Activated CD4-positive, alpha-beta T cell treated with anti-CD3 and anti-CD28 coated beads for 24 hours (primary cell): Measurements from ENCODE around the gene PCMTD2.

ENCODE experiments used
- DNase-seq, 2 donors: peaks; one replicate each; pipeline ENCODE4 v3.0.0-alpha.2; 2020; ENCODE audit warnings: low read depth in 2 of 2

Gene PCMTD2

DNA sequence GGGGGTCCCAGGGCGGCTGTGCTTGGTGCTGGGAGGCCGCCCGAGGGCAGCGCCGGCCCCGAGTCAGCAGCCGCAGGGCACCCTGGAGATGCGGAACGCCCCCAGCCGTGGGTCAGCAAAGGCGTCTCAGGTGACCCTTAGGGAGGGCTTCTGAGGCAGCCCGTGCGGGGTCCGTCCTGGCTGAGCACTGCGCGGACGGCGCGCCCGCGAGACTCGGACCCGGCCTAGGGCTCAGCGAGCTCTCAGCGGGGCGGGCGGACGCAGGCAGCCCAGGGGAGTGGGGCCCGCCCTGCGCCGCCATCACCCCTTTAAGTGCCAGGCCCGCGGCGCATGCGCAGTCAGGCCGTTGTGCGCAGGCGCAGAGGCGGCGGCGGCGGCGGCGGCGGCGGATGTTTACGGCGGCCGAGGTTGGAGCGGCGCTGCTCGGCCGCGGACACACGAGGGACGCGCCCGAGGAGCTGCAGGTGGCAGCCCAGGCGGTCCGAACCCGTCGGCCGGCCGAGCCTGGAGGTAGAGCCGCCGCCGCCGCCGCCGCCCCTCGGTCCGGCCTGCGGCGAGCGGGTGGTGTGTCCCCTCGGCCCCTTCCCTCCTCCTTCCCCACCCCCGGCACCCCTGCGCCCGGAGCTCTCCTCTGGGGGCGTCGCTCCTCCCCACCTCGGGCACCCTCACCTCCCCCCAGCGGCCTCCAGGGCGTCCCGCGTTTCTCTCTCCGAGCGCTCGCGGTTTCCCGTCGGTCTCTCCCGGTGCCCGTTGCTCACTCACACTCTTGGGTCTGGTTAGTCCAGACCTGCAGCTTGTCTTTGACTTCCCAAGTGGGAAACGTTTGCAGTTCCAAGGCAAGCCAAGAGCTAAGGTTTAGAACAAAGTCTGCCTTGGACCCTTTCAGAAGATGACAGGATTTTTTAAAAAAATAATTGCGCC, at the start of gene PCMTD2:
TSS of gene PCMTD2 (plus strand) at position 388 of the 921 bp plus-strand sequence. CDS start 4,218 bp downstream, outside the sequence.
- DNase-seq, result peak; percentile 73 to 76

- no peak for DNase-seq
Measured at GRCh38 chr20:64206614-64207013, 48.9 kb upstream of the PCMTD2 start.

DNA sequence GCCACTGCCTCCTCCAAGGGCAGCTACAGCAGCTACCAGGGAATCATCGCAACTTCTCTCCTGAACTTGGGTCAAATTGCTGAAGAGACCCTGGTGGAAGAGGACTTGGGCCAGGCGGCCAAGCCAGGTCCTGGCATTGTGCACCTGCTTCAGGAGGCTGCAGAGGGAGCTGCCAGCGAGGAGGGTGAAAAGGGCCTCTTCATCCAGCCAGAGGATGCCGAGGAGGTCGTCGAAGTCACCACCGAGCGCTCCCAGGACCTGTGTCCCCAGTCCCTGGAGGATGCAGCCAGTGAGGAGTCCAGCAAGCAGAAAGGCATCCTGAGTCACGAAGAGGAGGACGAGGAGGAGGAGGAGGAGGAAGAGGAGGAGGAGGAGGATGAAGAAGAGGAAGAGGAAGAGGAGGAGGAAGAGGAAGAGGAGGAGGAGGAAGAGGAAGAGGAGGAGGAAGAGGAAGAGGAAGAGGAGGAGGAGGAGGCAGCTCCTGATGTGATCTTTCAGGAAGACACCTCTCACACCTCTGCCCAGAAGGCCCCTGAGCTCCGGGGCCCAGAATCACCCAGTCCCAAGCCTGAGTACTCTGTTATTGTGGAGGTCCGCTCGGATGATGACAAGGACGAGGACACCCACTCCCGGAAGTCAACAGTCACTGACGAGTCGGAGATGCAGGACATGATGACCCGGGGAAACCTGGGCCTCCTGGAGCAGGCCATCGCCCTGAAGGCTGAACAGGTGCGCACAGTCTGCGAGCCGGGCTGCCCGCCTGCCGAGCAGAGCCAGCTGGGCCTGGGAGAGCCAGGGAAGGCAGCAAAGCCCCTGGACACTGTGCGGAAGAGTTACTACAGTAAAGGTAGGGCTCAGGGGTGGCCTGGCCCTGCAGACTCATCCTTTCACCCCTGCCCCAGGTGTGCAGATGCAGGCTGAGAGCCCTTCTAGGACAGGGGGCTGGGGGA, 47.6 kb upstream of the PCMTD2 start:
- no peak for DNase-seq

- no peak for DNase-seq
Measured at GRCh38 chr20:64209148-64209547, 46.4 kb upstream of the PCMTD2 start.

DNA sequence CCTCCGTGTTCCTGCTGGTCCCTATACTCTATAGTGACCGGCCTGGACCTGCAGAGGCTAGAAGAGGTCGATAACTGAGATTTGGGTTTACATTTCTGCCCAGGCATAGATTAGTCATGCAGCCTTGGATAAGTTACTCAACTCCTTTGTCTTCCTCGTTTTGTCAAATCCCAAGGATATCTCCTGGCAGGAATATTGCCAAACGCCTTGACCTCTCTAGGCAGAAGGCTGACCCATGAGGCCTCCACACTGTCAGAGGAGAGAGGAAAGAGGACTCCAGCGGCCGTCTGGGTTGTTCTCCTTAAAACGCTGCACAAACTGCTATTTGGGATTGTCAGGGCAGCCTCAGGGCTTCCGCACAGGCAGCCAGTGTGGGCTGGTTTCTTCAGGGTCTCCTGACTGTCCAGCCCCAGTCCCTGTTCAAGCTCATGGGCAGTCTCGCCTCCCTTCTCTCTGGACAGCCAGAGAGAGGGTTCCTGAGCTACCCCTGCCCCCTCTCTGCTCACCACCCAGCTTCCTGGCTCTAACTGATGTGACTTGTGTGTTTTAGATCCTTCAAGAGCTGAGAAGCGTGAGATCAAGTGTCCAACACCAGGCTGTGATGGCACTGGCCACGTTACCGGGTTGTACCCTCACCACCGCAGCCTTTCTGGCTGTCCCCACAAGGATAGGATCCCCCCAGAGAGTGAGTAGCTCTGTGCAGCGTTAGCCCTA, 44.7 kb upstream of the PCMTD2 start:
- DNase-seq, result no peak

DNA sequence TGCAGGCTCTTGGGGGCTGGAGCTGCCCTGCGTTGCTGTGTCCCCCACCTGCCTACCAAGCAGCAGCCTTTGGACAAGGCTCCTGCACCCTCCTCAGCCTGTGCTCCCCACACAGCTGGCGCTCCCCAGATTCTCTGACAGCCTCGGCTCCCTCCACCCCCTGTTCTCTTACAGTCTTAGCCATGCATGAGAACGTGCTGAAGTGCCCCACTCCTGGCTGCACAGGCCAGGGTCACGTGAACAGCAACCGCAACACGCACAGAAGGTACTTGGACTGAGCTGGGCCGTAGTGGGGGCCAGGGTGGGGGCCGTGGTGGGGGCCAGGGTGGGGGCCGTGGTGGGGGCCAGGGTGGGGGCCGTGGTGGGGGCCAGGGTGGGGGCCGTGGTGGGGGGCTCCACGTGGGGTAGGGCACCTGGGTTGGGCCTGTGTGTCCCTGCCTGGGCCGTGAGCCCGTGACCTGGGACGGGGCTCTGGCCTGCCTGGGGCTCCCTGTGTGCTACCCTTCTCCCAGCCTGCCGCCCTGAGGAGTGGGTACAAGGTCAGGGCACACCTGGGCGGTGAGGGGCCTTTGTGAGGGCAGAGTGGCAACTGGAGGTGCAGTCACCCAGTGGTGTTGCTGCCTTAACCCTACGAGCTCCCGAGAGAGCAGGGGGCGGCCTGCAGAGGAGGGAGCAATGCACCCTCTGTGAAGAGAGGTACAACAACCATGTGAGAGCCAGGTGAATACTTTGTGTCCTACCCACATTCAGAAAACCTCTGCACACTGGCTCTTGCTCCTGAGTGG, 43.5 kb upstream of the PCMTD2 start:
- no peak for DNase-seq

- no peak for DNase-seq
Measured at GRCh38 chr20:64212755-64213154, 42.8 kb upstream of the PCMTD2 start.

GRCh38 chr20:64214113-64214512, 41.4 kb upstream of the PCMTD2 start:
- no peak for DNase-seq

GRCh38 chr20:64214952-64215351, 40.6 kb upstream of the PCMTD2 start:
- no peak for DNase-seq

GRCh38 chr20:64216036-64216435, 39.5 kb upstream of the PCMTD2 start:
- no peak for DNase-seq

DNA sequence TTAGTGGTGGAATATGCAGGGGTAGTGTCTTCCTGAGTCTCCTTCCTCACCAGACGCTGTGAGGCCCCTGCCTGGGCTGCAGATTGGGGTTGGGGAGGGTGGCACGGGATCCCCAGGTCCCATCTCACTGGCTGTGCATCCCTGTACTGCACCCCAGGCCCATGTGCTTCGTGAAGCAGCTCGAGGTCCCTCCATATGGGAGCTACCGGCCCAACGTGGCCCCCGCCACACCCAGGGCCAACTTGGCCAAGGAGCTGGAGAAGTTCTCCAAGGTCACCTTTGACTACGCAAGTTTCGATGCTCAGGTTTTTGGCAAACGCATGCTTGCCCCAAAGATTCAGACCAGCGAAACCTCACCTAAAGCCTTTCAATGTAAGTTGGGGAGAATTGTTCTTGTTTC, 38.6 kb upstream of the PCMTD2 start:
- no peak for DNase-seq

DNA sequence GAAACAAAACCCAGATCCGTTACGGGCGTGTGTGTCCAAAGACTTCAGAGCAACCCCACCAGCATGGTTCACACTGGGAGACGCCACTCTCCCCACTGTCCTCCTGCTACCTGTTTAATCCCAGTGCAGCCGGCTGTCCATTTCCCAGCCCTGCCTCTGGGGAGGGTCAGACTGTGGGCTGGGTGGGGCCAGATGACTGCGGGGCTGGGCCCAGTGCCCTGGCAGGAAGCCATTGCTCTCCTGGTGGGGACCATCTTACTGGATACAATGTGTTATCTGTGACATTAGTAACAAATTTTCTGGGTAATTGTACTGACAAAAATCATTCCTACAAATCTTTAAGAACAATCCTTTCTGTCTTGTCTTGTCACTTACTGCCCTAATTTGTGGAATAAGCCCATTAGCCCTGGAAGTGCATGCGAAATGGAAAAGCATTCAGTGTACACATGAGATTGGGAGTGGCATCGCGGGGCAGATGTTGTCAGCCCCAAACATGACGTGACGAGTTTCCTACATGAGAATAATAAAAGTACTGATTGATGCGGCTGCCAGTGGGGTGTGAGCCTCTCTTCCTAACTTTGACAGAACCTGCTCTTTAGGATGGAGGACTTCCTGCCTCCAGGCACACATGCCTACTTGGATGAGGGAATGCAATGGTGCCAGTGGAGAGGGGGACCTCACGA, 37.9 kb upstream of the PCMTD2 start:
- DNase-seq, result no peak

DNA sequence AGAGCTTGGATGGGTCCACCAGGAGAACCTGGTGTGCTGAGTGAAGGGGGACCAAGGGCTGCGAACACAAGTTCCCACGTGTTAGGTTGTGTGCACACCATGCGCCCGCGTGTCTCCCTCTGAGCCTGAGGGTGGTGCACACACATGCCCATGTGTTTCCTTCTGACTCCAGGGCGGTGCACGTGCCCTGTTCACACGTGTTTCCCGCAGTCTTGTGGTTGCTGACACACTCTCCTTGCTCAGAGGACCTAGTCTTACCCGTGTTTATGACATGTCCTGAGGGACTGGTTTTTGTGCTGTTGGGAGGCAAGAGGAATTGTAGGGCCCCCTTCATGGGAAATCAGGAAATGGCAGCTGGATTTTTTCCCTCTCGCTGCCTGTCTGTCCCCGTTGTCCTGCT, 36.3 kb upstream of the PCMTD2 start:
- DNase-seq, result no peak

DNA sequence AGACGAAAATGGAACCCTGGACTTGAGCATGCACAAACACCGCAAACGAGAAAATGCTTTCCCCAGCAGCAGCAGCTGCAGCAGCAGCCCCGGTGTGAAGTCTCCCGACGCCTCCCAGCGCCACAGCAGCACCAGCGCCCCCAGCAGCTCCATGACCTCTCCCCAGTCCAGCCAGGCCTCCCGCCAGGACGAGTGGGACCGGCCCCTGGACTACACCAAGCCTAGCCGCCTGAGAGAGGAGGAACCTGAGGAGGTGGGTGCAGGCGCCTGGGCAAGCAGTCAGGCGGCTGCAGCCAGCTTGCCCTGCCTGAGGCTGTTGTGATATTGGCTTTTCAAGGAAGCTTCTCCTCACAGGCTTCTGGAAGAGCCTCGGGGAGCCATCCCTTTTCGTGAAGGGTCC, 35.8 kb upstream of the PCMTD2 start:
- DNase-seq, result no peak

DNA sequence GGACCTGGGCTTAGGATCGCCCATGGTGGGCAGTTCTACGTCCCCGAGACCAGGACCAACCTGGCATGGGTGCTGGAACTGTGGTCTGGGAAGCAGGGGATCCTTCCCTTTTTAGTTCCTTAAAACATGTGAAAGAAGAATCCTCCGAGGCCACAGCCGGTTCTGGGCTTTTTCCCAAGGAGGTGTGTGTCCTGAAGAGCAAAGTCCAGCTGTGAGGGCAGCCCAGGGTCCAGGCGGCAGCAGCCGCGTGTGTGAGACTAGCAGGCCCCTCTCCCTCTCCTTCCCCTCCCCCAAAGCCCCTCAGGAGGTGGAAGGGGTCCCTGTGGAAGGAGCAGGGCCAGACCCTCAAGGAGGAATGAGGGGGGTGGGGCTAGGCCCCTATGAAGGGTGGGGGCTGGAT, 35.1 kb upstream of the PCMTD2 start:
- DNase-seq, result no peak

DNA sequence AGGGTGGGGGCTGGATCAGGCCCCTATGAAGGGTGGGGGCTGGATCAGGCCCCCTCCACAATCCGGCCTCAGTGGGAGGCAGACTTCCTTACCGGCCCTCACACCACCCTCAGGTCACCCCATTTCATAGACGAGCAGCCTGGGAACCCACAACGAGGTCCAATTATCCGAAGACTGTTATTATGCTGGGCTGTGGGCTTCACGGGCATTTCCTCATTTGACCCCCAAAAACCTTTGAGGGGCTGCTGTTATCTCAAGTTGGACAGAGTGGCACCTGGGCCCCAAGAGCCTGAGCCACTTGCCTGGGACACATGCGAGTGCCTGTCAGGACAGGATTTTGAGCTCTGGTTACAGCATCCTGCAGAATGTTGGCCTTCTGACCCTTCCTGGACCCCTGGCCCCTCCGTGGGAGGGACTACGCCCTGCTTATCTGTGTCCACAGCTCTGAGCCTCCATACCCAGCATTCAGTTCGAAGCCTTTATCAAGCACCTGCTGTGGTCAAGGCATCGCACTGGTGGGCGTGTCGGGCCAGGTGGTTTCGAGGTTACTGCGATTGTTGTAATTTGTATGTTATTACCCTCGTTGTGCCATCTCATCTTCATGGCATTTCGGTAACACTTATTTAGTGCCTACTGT, 34.5 kb upstream of the PCMTD2 start:
- DNase-seq, result no peak

DNA sequence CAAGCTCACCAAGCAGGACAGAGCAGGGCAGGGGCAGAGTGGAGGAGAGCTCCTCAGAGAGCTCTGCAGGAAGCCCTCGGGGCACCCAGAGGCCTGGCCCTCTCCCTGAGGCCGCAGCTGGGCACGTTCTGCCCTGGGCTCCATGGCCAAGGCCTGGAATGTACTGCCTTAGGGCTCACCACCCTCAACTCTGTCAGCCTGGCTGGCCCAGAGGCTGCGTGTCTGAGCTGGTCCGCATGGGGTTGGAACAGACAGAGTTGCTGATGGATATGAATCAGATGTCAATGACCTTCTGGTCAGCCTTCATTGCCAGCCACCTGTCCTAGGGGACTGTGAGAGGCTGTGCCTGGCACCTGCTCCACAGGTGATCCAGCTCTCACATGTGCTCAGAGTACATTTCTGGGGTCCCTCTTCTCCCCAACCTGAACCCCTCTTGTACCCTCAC, 33.2 kb upstream of the PCMTD2 start:
- no peak for DNase-seq

DNA sequence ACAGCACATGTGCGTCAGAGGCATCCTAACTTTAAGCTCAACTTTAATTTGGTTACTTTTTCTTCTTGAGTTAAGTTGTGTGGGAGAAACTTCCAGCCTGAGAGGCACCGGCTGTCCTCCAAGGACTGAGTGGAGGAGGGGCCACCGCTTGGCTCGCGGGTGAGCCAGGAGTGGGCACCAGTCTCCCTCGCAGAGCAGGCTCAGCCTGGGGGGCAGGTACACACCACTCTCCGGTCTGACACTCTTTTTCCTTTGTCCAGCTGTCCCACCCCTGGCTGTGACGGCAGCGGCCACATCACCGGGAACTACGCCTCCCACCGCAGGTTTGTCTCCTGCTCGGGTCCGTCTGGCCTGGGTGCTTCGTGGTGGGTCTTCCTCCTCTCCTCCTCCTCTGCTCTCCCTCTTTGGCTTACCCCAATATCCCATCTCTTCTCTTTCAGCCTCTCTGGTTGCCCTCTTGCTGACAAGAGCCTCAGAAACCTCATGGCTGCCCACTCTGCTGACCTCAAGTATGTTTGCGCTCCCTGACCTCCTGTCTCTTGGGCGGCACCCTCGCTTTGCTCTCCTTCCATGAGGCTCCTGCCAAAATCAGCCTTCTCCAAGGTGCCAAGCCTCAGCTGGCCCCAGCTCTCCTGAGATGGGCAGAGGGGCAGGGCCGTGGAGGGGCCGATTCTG, 32.6 kb upstream of the PCMTD2 start:
- no peak for DNase-seq

- DNase-seq, result no peak
Measured at GRCh38 chr20:64223526-64224067, 32.0 kb upstream of the PCMTD2 start.
